GM21529 (cell line): ENCODE data around the gene TBX1.

Source experiments
- ATAC-seq: cut with Tn5 transposase; IDR thresholded peaks from one replicate; pipeline ENCODE4 v1.9.1; 2021; ENCODE audit not compliant: unreplicated experiment

The TBX1 gene

DNA sequence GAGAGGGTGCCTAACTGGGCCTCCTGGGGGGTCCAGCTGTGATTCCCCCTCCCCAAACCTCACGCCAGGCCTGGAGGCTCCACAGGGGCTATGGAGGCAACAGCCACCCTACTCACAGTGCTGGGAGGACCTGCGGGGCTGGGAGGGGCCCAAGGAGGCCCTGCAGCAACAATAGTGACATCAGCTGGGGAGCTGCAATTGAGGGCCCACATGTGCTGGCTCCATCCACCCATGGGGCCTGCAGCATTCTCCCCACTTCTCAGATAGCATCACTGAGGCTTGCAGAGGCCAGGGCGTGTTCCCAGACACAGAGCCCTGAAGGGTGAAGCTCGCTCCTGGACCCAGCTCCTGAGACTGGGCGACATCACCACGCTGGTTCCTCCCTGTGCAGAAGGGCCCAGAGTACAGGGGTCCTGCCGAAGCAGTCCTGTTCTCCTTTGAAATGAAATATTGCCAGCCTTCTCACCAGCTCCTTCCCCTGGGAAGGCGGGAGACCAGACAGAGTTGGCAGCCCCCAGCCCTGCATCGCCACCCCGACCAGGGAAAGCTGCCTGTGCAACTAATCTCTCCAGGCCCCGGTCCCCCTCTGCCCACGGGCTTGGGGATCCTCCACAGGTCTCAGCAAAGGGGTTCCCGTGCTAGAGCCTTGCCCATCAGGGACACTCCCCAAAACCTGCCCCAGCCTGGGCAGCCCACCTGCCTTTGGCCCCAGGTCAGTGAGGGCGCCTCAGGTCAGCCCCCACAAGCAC is 8.9 kb upstream of the TBX1 start:
- ATAC-seq = no peak

- no peak for ATAC-seq
These were observed 7.3 kb upstream of the TBX1 start for GRCh38 chr22:19753090-19753842.

DNA sequence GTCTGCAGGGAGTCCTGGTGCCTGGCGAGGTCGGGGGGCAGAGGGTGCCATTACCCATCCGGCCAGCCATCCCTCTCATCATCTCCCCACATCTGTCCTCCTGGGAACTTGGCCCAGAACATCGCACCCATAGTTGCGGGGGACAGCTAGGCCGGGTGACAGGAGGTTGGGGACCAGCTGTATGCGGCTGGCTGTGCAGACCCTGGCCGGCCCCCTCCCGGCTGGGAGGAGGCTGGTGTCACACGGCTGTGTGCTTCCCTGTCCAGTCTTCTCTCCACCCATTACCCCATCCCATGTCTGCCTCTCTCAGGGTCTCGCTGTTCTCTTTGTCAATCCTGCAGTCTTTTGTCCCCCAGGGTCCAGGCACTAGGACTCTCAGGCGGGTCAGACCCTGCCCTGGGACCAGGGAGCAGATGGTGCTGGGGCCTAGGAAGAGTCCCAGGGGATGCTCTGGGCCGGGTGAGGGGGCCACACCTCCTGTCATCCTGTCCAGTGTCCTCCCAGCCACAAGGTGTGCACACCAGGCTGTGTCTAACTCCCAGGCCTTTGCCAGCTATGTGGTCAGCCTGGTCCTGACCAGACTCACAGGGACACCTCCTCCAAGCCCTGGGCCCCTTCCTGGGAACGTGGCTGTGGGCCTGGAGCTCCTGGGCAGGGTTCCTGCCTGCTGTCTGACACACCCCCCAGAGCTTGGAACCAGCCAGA is 6.4 kb upstream of the TBX1 start:
- ATAC-seq = no peak

DNA sequence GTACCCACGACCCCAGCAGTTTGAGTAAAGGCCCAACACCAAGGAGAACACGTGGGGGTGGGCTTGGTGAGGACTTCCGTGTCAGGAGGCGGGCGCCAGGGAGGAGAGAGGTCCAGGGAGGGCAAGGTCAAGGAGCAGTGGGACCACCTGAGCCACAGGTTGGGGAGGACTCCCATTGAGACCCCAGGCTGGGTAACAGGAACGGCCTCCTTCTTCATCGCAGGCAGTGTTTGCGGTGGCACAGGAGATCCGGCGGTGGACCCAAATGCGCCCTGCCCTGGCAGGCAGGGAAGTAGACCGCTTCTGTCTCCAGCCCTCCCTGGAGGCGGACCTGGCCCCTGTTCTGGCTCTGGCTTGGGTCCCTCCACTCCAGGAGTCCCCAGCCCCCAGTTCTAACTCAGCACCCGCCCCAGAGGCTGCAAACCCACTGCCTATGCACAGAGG is 5.9 kb upstream of the TBX1 start:
- no peak for ATAC-seq

GRCh38 chr22:19755145-19755710 is 5.3 kb upstream of the TBX1 start:
- ATAC-seq = no peak

GRCh38 chr22:19755722-19756287 is 4.8 kb upstream of the TBX1 start:
- ATAC-seq = no peak

- ATAC-seq = no peak
These were observed 4.1 kb upstream of the TBX1 start for GRCh38 chr22:19756288-19757128.

- no peak for ATAC-seq
These were observed 3.2 kb upstream of the TBX1 start for GRCh38 chr22:19757140-19757984.

DNA sequence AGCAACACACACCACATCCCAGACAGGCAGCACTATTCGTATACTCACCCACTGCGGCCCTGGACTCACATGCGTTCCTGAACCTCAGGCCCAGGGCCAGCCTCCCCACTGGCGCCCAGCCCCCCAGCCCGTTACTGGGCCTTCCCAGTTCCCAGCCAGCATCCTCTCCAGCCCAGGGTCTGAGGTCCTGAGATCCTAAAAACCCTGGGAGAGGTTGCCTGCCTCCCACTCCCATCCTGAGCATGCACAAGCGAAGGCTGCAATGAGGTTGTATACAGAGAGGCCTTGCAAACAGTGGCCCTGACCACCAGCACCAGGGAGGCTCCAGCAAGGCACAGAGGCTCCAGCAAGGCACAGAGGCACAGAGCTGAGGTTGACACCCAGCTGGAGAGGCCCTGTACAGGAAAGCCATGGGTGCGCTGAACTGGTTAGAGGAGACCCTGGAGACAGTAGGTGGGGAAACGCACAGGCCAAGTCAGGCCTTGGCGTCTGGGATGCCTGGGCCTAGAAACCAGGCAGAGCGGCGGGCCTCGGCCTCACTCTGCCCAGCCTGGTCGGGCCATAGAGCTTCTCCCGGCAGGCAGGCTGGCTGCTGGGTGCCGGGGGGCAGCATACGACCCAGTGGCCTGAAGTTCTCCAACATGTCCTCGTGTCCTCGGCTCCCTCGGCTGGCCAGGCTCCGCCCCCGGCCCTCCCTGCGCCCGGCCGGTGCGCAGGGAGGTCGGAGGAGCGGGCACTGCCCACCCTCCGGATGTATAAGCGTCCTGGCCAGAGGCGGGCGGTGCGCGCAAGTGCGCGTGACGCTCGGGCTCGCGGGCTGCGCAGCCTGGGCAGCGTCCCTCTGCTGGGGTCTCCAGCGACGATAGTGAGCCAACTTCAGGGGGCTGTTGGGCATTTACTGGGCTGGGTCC is 2.3 kb upstream of the TBX1 start:
- ATAC-seq = no peak

GRCh38 chr22:19758896-19759426 is 1.6 kb upstream of the TBX1 start:
- ATAC-seq = no peak

- ATAC-seq = no peak
These were observed 1.0 kb upstream of the TBX1 start for GRCh38 chr22:19759427-19760057.

DNA sequence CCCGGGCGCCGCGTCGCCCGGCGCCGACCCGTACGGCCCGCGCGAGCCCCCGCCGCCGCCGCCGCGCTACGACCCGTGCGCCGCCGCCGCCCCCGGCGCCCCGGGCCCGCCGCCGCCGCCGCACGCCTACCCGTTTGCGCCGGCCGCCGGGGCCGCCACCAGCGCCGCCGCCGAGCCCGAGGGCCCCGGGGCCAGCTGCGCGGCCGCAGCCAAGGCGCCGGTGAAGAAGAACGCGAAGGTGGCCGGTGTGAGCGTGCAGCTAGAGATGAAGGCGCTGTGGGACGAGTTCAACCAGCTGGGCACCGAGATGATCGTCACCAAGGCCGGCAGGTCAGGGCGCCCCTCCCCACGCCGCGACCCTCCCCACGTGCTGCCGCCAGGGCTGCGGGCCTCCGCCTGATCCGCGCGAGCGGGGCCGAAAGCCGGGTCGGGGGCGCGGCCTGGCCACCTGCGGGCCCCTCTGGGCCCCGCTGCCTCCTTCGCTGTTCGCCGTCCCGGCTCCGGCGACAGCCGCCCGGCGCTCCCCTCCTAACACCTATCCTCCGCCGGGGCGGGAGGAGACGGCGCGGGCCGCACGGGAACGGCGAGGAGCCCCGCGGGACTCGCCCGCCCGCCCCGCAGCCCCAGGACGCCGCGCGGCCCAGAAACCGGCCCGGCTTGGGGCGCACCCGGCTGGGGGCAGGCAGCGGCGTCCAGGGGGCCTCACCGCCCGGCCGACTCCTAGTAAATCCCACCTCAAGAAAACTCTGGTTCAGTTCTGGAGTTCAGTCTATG is 560 bp downstream of the TBX1 start:
- ATAC-seq = no peak

DNA sequence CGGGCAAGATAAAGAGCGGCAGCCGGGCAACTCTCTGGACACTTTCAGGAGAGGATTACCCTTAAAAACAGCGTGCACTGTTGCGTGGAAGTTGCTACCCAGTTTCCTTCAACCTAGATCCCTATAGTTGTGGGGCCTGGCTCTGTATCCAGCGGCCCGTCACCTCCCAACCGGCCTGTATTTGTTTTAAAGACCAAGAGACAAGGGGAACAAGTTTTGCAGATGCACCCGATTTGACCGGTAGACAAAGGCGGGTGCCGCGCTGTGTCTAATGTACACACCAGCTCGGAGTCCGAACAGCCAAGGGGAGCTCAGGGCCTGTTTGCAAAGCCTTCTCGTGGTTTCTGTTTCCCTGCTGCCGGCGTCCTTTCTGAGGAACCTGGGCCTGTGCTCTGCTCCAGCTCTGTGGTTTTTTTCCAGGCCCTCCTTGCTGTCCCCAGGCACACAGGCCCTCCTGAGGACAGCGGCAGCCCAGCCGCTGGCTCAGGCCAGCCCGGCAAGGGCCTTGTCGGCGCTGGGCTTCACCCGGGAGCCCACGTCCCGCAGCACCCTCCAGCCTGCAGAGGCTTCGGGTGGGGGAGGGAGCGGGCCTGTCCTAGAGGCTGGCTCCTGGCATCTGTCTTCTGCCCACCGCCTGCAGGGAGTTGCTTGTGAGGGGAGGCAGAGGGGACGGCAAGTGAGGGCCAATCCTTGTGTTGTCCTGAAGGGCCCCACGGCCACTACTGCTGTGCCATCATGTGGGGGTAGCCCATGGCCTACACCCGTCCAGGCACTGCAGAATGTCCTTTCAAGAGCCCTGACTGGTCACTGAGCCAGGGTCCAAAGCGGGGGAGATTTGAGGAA is 1.4 kb downstream of the TBX1 start:
- no peak for ATAC-seq

- no peak for ATAC-seq
These were observed 2.2 kb downstream of the TBX1 start for GRCh38 chr22:19762568-19763457.
